GM12878 (cell line): ENCODE results near the gene KATNB1.

Source experiments
- ATF2 ChIP-seq: IDR thresholded peaks from 2 replicates; pipeline ENCODE4 v1.6.1; 2012; ENCODE audit warnings: low read length, inconsistent platforms
- CEBPZ ChIP-seq: fragments of 150-350 bp; IDR thresholded peaks from 2 replicates; pipeline ENCODE4 v1.6.1; 2016; ENCODE audit warnings: low read depth, low read length
- CHD2 ChIP-seq: IDR thresholded peaks from 2 replicates; pipeline ENCODE4 v1.6.1; 2011; ENCODE audit warnings: low read depth, low read length, improper control_type of control experiment, borderline replicate concordance
- CREM ChIP-seq: IDR thresholded peaks from 2 replicates; pipeline ENCODE4 v1.6.1; 2014; ENCODE audit warnings: antibody characterized with exemption, low read depth
- CTCF ChIP-seq, 3 experiments: IDR thresholded peaks in 2 of 3; conservative IDR thresholded peaks in 1 of 3; 2 replicates each; pipeline ENCODE4 v1.5.1; 2011; ENCODE audit warnings: low read depth in 3 of 3, low read length in 3 of 3, mild to moderate bottlenecking in 3 of 3, control low read depth in 2 of 3, moderate library complexity in 2 of 3, inconsistent platforms in 1 of 3, mixed read lengths in 1 of 3; ENCODE audit not compliant: control insufficient read depth in 2 of 3, insufficient read depth in 1 of 3; ENCODE audit errors: extremely low read depth in 1 of 3
- EP300 ChIP-seq, 2 experiments: fragments of 150-350 bp in 1 of 2; IDR thresholded peaks; 2 replicates each; pipeline ENCODE4 v1.6.1; 2011 to 2012; ENCODE audit warnings: low read depth in 2 of 2, low read length in 2 of 2, borderline replicate concordance in 1 of 2, improper control_type of control experiment in 1 of 2, inconsistent platforms in 1 of 2; ENCODE audit not compliant: control insufficient read depth in 1 of 2
- ESRRA ChIP-seq: IDR thresholded peaks from 2 replicates; pipeline ENCODE4 v1.6.1; 2012; ENCODE audit warnings: mild to moderate bottlenecking, low read length, improper control_type of control experiment
- GABPA ChIP-seq: IDR thresholded peaks from 2 replicates; pipeline ENCODE4 v1.6.1; 2014; ENCODE audit warnings: antibody characterized with exemption, low read depth, mild to moderate bottlenecking, inconsistent platforms
- NBN ChIP-seq: fragments of 450-650 bp; IDR thresholded peaks from 2 replicates; pipeline ENCODE4 v1.6.1; 2016
- SMC3 ChIP-seq: IDR thresholded peaks from 2 replicates; pipeline ENCODE4 v1.6.1; 2011; ENCODE audit warnings: low read length, improper control_type of control experiment, borderline replicate concordance
- TAF1 ChIP-seq: IDR thresholded peaks from 2 replicates; pipeline ENCODE4 v1.6.1; 2011; ENCODE audit warnings: mild to moderate bottlenecking, low read depth, low read length, borderline replicate concordance
- ZNF274 ChIP-seq: IDR thresholded peaks from one replicate; pipeline ENCODE4 v1.8.0; 2011; ENCODE audit not compliant: insufficient read length, insufficient read depth

GRCh38 chr16:57706717-57707116, 28.9 kb upstream of the KATNB1 start:
- TF ChIP-seq NBN = no peak
- no peak for TF ChIP-seq CHD2
- TF ChIP-seq ATF2 = no peak
- no peak for TF ChIP-seq SMC3
- TF ChIP-seq CTCF (IDR thresholded peaks at IDR 0.05 in 2 of 3, conservative IDR thresholded peaks at IDR 0.05 in 1 of 3; ENCODE audit: control insufficient read depth in 2 of 3, extremely low read depth in 1 of 3, insufficient read depth in 1 of 3, low read depth in 3 of 3, low read length in 3 of 3) = no peak
- no peak for TF ChIP-seq EP300 (IDR thresholded peaks at IDR 0.05; ENCODE audit: borderline replicate concordance in 1 of 2, control insufficient read depth in 1 of 2, low read depth in 2 of 2, low read length in 2 of 2)
- TF ChIP-seq ZNF274 = no peak
- TF ChIP-seq CEBPZ = no peak
- TF ChIP-seq GABPA = no peak
- TF ChIP-seq ESRRA = no peak
- no peak for TF ChIP-seq CREM
- TF ChIP-seq TAF1 = no peak
